ENCODE results near the gene PRKG1.

GRCh38 chr10:51125518-51125917 lies 51.2 kb downstream of the PRKG1 start:
- no peak for TF ChIP-seq CTCF (IDR thresholded peaks at IDR 0.05; ENCODE audit: borderline replicate concordance, extremely low read depth, low read length, poor library complexity, severe bottlenecking)
- TF ChIP-seq EZH2 (IDR thresholded peaks at IDR 0.05; ENCODE audit: borderline replicate concordance, low read depth, low read length, severe bottlenecking), result no peak
